Colonic mucosa (tissue), 4 donors: ENCODE measurements around the gene PRKN. TPM values are rescaled to one million over a fixed set of nuclear protein-coding genes. Genes with fewer than 3 reads are reported as not detected.

Experiments
- DNase-seq: peaks from one replicate; pipeline ENCODE4 v3.0.0-alpha.2; 2020
- H3K27ac ChIP-seq: fragments of 200-600 bp; one replicate; pipeline ENCODE4 v1.8.0; 2021
- H3K27me3 ChIP-seq: fragments of 200-600 bp; one replicate; pipeline ENCODE4 v1.8.0; 2021
- H3K36me3 ChIP-seq: fragments of 200-600 bp; one replicate; pipeline ENCODE4 v1.8.0; 2021
- H3K4me1 ChIP-seq: fragments of 200-600 bp; one replicate; pipeline ENCODE4 v1.8.0; 2021; ENCODE audit warnings: mild to moderate bottlenecking
- H3K4me3 ChIP-seq: fragments of 200-600 bp; one replicate; pipeline ENCODE4 v1.8.0; 2021
- H3K9ac ChIP-seq, 2 donors: one replicate each; pipeline ENCODE4 v1.7.0; 2013; ENCODE audit warnings: control low read depth in 2 of 2, low read depth in 2 of 2, low read length in 2 of 2
- H3K9me3 ChIP-seq: fragments of 200-600 bp; one replicate; pipeline ENCODE4 v1.8.0; 2021
- intact Hi-C: fragments of 100-400 bp; cut with DNase I; formaldehyde crosslinking; loops from one replicate; pipeline ENCODE4 v1.14.1; 2022
- total RNA-seq, 2 donors: library from RNA; stranded (reverse); fragmentation: NEBNext Ultra II Directional in 1 of 2; extraction: Animal tissue kit (Norgen Biotek cat#: 25700) in 1 of 2; gene quantifications; one replicate each; pipeline ENCODE4 v1.2.1, GENCODE V29; 2021
- TF ChIP-seq, protein P1 (sequence below): fragments of 200-600 bp; IDR thresholded peaks from one replicate; pipeline ENCODE4 v1.8.0; 2022; ENCODE audit warnings: antibody characterized with exemption, mild to moderate bottlenecking
- donor health status: healthy.
- donor health status: DM: no; HTN: no; CAD: no.
- donor health status: DM: no; HTN: no; CAD: no.

The PRKN gene
- total RNA-seq, 2 donors from 2014 or later = 3.7 to 8.1 TPM

DNA sequence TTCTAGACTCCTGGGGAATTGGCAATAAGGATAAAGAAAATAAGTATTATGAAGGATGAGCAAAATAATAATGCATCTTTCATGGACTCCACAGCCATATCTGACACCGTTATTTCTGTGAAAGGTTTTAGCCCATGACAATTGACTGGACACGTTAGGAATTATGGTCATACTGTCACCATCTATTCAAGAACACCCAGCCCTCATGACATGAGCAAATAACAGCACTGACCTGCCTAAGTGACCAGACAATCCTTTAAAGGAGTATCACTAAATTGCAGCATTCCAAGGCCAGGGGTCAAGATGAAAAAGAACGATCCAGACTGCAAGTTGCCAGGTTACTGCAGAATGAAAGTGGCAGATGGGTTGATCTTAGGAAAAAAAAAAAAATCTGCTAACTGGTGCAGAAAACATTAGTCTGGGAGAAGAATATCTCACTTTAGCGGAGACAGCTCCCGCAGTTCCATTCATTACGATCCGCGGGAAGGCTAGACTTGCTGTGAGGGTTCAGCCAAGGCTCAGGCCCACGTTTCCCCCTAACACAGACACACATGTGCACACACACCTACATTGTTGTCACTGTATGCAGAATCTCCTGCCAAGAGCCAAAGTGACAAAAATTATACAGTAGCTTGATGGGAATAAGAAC, 1216.0 kb downstream of the PRKN start:
- H3K4me1 ChIP-seq = no peaks in the 10 kb centered on the region
- intact Hi-C loops = no loop called here
- no peaks in the 10 kb centered on the region for H3K36me3 ChIP-seq
- no peak for DNase-seq
- no peak overlapping the region for H3K4me3 ChIP-seq
- H3K27ac ChIP-seq = no peak overlapping the region
- no peak overlapping the region for H3K9ac ChIP-seq
- no peaks in the 10 kb centered on the region for H3K27me3 ChIP-seq
- TF ChIP-seq, protein P1, sequence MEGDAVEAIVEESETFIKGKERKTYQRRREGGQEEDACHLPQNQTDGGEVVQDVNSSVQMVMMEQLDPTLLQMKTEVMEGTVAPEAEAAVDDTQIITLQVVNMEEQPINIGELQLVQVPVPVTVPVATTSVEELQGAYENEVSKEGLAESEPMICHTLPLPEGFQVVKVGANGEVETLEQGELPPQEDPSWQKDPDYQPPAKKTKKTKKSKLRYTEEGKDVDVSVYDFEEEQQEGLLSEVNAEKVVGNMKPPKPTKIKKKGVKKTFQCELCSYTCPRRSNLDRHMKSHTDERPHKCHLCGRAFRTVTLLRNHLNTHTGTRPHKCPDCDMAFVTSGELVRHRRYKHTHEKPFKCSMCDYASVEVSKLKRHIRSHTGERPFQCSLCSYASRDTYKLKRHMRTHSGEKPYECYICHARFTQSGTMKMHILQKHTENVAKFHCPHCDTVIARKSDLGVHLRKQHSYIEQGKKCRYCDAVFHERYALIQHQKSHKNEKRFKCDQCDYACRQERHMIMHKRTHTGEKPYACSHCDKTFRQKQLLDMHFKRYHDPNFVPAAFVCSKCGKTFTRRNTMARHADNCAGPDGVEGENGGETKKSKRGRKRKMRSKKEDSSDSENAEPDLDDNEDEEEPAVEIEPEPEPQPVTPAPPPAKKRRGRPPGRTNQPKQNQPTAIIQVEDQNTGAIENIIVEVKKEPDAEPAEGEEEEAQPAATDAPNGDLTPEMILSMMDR = no peak
- H3K9me3 ChIP-seq = no peaks in the 10 kb centered on the region

DNA sequence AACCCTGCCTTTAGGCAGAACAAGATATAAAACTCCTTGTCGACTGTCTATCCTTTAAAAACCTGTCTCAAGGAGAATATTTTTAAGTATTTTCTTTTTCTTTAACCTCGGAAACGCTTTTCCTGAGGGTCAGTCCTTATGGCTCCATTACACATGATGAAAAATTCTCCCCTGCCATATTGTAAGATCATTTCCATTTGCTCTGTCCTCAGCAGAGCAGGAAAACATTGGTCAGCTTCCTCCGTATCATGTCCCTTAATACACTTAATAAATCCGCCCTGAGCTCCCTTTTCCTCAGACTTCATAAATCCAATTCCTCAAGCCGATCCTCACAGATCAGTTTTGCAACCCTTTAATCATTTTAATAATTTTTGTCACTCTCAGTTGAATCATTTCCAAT, 1219.2 kb downstream of the PRKN start:
- Histone ChIP-seq H3K4me1 (no peaks in the 10 kb centered on the region), H3K4me3 (no peak overlapping the region), H3K9me3 (no peaks in the 10 kb centered on the region), H3K27ac (no peak overlapping the region), H3K9ac (no peak overlapping the region), H3K27me3 (no peaks in the 10 kb centered on the region), H3K36me3 (no peaks in the 10 kb centered on the region)
- TF ChIP-seq, protein P1 = no peak
- intact Hi-C loops = no loop called here
- DNase-seq = no peak

DNA sequence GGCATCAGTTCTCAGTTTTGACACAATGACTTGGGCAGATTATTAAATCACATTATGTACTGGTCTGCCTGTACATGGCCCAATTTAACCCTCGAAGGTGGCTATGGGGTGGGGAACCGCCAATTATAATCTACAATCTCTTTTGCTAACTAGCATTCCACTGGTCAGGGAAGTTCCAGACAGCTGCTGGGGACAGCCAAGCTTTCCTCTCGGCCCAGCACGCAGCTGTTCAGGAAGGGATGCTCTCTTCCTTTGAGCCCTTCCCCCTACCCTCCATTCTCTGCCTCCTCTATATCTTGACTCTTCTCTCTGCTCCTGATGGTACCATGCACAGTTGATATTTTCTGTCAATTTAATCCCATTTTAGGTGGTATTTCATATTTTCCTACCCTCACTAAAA, 1220.2 kb downstream of the PRKN start:
- Histone ChIP-seq H3K4me3 (no peak overlapping the region), H3K27ac (no peak overlapping the region), H3K27me3 (no peaks in the 10 kb centered on the region), H3K9ac (no peak overlapping the region), H3K4me1 (no peaks in the 10 kb centered on the region), H3K36me3 (no peaks in the 10 kb centered on the region), H3K9me3 (no peaks in the 10 kb centered on the region)
- TF ChIP-seq, protein P1 = no peak
- DNase-seq = no peak
- intact Hi-C loops = no loop called here

DNA sequence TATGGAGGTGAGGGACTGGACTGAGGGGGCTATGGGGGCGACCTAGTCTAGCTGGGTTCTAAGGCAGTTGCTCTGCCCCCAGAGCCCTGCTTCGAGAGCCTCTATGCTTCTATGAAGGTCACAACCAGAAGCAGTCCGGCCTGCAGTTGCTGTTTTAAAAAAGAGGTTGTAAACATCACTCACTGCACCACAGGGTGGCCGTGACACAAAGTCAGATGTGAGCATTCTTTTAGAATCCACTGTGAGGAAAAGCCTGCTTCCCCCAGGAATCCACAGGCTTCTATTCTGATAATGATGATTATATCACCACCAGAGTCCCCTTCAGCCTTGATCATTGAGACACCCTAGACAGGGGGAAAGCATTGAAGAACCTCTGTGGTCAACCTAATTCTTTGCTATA, 1224.0 kb downstream of the PRKN start:
- Histone ChIP-seq H3K9ac (no peak overlapping the region), H3K9me3 (no peaks in the 10 kb centered on the region), H3K27me3 (no peaks in the 10 kb centered on the region), H3K36me3 (no peaks in the 10 kb centered on the region), H3K27ac (no peak overlapping the region), H3K4me1 (no peaks in the 10 kb centered on the region), H3K4me3 (no peak overlapping the region)
- intact Hi-C loops = no loop called here
- TF ChIP-seq, protein P1 = no peak
- DNase-seq = no peak

DNA sequence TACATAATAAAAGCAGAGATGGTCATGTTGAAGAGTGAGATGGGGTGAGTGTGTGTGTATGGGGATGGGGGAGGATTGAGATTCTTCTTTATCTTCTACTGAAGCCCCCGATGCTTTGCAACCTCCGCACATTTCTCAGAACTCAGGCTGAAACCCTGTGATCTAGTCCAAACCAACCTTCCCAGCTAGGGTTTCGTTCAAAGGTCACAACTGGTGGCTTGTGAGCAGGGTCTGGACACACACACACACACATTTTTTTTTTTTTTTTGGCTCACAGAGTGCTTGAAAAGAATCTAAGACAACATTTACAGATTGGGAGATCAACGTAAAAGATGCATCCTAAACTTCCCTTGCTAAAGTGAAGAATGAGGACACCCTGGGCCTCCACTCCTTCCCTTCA, 1228.7 kb downstream of the PRKN start:
- H3K36me3 ChIP-seq = no peaks in the 10 kb centered on the region
- intact Hi-C loops = no loop called here
- H3K4me1 ChIP-seq = no peaks in the 10 kb centered on the region
- no peak for DNase-seq
- no peak overlapping the region for H3K27ac ChIP-seq
- TF ChIP-seq, protein P1 = no peak
- peaks cover 3% of the 10 kb centered on the region for H3K9me3 ChIP-seq
- no peak overlapping the region for H3K4me3 ChIP-seq
- H3K9ac ChIP-seq = no peak overlapping the region
- no peaks in the 10 kb centered on the region for H3K27me3 ChIP-seq
